HFFc6 (cell line): ENCODE results near the gene EPHA8. TPM values are rescaled to one million over a fixed set of nuclear protein-coding genes. Genes with fewer than 3 reads are reported as not detected.

Experiments
- DNase-seq: peaks from one replicate; pipeline ENCODE4 v3.0.0-alpha.2; 2018
- H3K27ac Mint-ChIP-seq: 2 replicates; pipeline ENCODE4 v1.8.0; 2020; ENCODE audit warnings: mild to moderate bottlenecking, mixed read lengths
- H3K27me3 Mint-ChIP-seq: 2 replicates; pipeline ENCODE4 v1.8.0; 2021; ENCODE audit warnings: mild to moderate bottlenecking, moderate library complexity, mixed read lengths; ENCODE audit not compliant: insufficient read depth
- H3K36me3 Mint-ChIP-seq: 2 replicates; pipeline ENCODE4 v1.8.0; 2021; ENCODE audit warnings: low read depth, mixed read lengths
- H3K4me1 Mint-ChIP-seq: 2 replicates; pipeline ENCODE4 v1.8.0; 2020; ENCODE audit warnings: low read depth, mixed read lengths
- H3K4me3 Mint-ChIP-seq: 2 replicates; pipeline ENCODE4 v1.8.0; 2020; ENCODE audit warnings: mild to moderate bottlenecking, moderate library complexity, mixed read lengths
- H3K9me3 Mint-ChIP-seq: 2 replicates; pipeline ENCODE4 v1.8.0; 2020; ENCODE audit warnings: mild to moderate bottlenecking, mixed read lengths
- total RNA-seq, 6 experiments: library from RNA; stranded (reverse); fragmentation: NEBNext Ultra II Directional; extraction: Animal tissue kit (Norgen Biotek cat#: 25700); gene quantifications; 2 replicates in 1 of 6; 3 replicates in 5 of 6; pipeline ENCODE4 v1.2.3, GENCODE V29; 2021
- TF ChIP-seq, protein P1 (sequence below): fragments of 200-600 bp; sonication (generic); IDR thresholded peaks from 2 replicates; pipeline ENCODE4 v1.5.0; 2021; ENCODE audit warnings: antibody characterized with exemption, mild to moderate bottlenecking

Gene EPHA8
- total RNA-seq, 6 experiments from 2014 or later: not detected

DNA sequence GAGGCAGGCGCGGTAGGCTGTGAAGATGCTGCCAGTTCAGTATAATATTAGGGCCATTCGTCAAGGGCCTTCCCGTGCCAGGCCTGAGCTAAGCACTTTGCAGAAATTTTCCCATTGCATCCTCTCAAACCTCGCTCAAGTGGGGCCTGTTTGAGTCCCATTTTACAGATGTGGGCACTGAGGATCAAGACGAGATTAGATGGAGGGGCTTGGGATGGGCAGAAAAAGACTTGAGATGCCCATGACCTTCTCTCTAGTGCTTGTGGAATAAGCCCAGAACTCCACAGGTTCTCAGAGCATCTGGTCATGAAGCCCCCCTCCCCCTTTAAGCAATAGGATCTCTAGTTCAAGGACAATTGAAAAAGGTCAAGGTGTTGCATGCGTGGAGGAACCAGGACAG lies 9.9 kb downstream of the EPHA8 start:
- H3K4me3 Mint-ChIP-seq: no peak overlapping the region
- no peak overlapping the region for H3K27ac Mint-ChIP-seq
- H3K27me3 Mint-ChIP-seq: peaks cover 34% of the 10 kb centered on the region
- no peak for DNase-seq
- TF ChIP-seq, protein P1, sequence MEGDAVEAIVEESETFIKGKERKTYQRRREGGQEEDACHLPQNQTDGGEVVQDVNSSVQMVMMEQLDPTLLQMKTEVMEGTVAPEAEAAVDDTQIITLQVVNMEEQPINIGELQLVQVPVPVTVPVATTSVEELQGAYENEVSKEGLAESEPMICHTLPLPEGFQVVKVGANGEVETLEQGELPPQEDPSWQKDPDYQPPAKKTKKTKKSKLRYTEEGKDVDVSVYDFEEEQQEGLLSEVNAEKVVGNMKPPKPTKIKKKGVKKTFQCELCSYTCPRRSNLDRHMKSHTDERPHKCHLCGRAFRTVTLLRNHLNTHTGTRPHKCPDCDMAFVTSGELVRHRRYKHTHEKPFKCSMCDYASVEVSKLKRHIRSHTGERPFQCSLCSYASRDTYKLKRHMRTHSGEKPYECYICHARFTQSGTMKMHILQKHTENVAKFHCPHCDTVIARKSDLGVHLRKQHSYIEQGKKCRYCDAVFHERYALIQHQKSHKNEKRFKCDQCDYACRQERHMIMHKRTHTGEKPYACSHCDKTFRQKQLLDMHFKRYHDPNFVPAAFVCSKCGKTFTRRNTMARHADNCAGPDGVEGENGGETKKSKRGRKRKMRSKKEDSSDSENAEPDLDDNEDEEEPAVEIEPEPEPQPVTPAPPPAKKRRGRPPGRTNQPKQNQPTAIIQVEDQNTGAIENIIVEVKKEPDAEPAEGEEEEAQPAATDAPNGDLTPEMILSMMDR: no peak
- no peaks in the 10 kb centered on the region for H3K4me1 Mint-ChIP-seq
- H3K9me3 Mint-ChIP-seq: peaks cover 20% of the 10 kb centered on the region
- peaks cover 11% of the 10 kb centered on the region; the same call in 1 of the 2 replicates for H3K36me3 Mint-ChIP-seq

DNA sequence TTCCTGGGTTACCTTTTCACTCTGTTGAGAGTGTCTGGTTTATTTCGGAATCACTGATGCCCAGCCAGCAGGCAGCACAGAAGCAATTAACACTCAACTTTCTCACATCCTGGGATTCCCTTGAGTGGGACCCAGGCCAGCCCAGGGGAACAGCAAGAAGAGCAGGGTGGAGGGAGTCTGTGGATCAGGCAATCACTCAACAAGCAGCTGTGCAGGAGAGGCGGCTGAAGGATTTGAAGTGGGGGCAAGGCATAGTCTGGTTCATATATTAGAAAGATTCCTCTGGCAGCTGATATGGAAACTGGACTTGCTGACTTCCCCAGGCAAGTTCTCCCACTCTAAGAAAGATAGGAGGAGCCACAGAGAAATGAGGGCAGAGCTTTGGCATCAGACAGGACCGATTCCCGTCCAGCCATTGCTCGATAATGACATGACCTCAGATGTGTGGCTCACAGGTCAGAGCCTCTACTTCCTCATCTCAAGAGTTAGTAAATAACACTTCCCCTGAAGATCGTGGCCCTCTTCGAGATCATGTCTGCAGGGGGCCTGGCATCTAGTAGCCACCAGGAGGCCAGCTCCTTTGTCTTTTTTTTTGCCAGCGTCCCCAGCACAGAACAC lies 12.4 kb downstream of the EPHA8 start:
- TF ChIP-seq, protein P1: no peak
- no peak for DNase-seq
- no peak overlapping the region for H3K4me3 Mint-ChIP-seq
- H3K9me3 Mint-ChIP-seq: peaks cover 33% of the 10 kb centered on the region
- no peaks in the 10 kb centered on the region for H3K4me1 Mint-ChIP-seq
- H3K27ac Mint-ChIP-seq: no peak overlapping the region
- H3K27me3 Mint-ChIP-seq: peaks cover 37% of the 10 kb centered on the region
- peaks cover 11% of the 10 kb centered on the region; the same call in 1 of the 2 replicates for H3K36me3 Mint-ChIP-seq

DNA sequence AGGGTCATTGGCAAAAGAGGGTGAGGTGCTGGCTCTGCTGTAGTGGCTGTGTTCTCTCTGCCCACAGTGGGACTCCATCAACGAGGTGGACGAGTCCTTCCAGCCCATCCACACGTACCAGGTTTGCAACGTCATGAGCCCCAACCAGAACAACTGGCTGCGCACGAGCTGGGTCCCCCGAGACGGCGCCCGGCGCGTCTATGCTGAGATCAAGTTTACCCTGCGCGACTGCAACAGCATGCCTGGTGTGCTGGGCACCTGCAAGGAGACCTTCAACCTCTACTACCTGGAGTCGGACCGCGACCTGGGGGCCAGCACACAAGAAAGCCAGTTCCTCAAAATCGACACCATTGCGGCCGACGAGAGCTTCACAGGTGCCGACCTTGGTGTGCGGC lies 12.9 kb downstream of the EPHA8 start:
- Mint-ChIP-seq H3K27ac (no peak overlapping the region), H3K36me3 (peaks cover 11% of the 10 kb centered on the region; the same call in 1 of the 2 replicates), H3K27me3 (peaks cover 35% of the 10 kb centered on the region), H3K4me1 (no peaks in the 10 kb centered on the region), H3K4me3 (no peak overlapping the region), H3K9me3 (peaks cover 33% of the 10 kb centered on the region)
- no peak for DNase-seq
- TF ChIP-seq, protein P1: no peak

DNA sequence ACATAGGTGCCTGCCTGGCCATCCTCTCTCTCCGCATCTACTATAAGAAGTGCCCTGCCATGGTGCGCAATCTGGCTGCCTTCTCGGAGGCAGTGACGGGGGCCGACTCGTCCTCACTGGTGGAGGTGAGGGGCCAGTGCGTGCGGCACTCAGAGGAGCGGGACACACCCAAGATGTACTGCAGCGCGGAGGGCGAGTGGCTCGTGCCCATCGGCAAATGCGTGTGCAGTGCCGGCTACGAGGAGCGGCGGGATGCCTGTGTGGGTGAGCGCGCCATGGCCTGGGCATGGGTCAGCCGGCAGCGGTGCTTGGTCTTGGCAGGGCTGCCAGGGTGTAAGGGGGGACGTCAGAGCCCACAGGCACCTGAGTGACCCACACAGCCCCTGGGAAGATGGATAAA lies 13.3 kb downstream of the EPHA8 start:
- TF ChIP-seq, protein P1: no peak
- Mint-ChIP-seq H3K36me3 (peaks cover 11% of the 10 kb centered on the region; the same call in 1 of the 2 replicates), H3K4me1 (no peaks in the 10 kb centered on the region), H3K27me3 (peaks cover 33% of the 10 kb centered on the region), H3K9me3 (peaks cover 33% of the 10 kb centered on the region), H3K27ac (no peak overlapping the region), H3K4me3 (no peak overlapping the region)
- DNase-seq: no peak

DNA sequence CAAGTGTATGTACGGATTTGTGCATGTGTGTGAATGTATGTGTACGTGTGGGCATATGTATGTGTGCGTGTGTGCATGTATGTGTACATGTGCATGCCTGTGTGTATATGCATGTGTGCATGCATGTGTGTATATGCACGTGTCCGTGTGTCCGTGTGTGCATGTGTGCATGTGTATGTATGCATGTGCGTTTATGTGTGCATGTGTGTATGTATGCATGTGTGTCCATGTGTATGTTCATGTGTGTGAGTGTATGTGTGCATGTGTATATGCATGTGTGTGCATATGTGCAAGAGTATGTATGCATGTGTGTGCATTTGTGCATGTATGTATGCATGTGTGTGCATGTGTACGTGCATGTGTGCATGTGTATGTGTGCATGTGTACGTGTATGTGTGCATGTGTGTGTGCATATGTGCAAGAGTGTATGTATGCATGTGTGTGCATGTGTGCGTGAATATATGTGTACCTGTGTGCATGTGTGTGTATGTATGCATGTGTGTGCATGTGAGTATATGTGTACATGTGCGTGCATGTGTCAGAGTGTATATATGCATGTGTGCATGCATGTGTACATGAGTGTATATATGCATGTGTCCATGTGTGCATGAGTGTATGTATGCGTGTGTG lies 15.6 kb downstream of the EPHA8 start:
- peaks cover 11% of the 10 kb centered on the region; the same call in 1 of the 2 replicates for H3K36me3 Mint-ChIP-seq
- H3K4me1 Mint-ChIP-seq: no peaks in the 10 kb centered on the region
- TF ChIP-seq, protein P1: no peak

More for the DNA sequence above, 15.6 kb downstream of the EPHA8 start:
- Mint-ChIP-seq H3K27me3 (peaks cover 26% of the 10 kb centered on the region), H3K27ac (no peak overlapping the region), H3K9me3 (peaks cover 33% of the 10 kb centered on the region), H3K4me3 (no peak overlapping the region)
- DNase-seq: no peak
